Glutamatergic neuron (in vitro differentiated cells): Measurements from ENCODE around the gene OR56A5. TPM values are rescaled to one million over a fixed set of nuclear protein-coding genes. Genes with fewer than 3 reads are reported as not detected.

Experiments used
- DNase-seq: peaks from one replicate; pipeline ENCODE4 v3.0.0; 2022
- H3K27ac Mint-ChIP-seq: one replicate; pipeline ENCODE4 v1.8.0; 2020; ENCODE audit warnings: mild to moderate bottlenecking, mixed read lengths, inconsistent platforms; ENCODE audit not compliant: unreplicated experiment
- H3K27me3 Mint-ChIP-seq: one replicate; pipeline ENCODE4 v1.8.0; 2020; ENCODE audit warnings: mild to moderate bottlenecking, moderate library complexity, mixed read lengths, inconsistent platforms; ENCODE audit not compliant: unreplicated experiment
- H3K36me3 Mint-ChIP-seq: one replicate; pipeline ENCODE4 v1.8.0; 2020; ENCODE audit warnings: mild to moderate bottlenecking, mixed read lengths, inconsistent platforms; ENCODE audit not compliant: unreplicated experiment
- H3K4me1 Mint-ChIP-seq: one replicate; pipeline ENCODE4 v1.8.0; 2020; ENCODE audit warnings: mild to moderate bottlenecking, low read depth, mixed read lengths, inconsistent platforms; ENCODE audit not compliant: unreplicated experiment
- H3K4me3 Mint-ChIP-seq: one replicate; pipeline ENCODE4 v1.8.0; 2020; ENCODE audit warnings: mild to moderate bottlenecking, mixed read lengths, inconsistent platforms; ENCODE audit not compliant: unreplicated experiment
- H3K9me3 Mint-ChIP-seq: one replicate; pipeline ENCODE4 v1.8.0; 2020; ENCODE audit warnings: mild to moderate bottlenecking, moderate library complexity, mixed read lengths, inconsistent platforms; ENCODE audit not compliant: unreplicated experiment
- CTCF ChIP-seq: fragments of 200-600 bp; sonication (generic); IDR thresholded peaks from one replicate; pipeline ENCODE4 v1.5.0; 2021; ENCODE audit not compliant: partially characterized antibody, unreplicated experiment
- total RNA-seq: library from RNA; stranded (reverse); fragmentation: NEBNext Ultra II Directional; extraction: Animal tissue kit (Norgen Biotek cat#: 25700); gene quantifications from one replicate; pipeline ENCODE4 v1.2.1, GENCODE V29; 2021; ENCODE audit not compliant: unreplicated experiment

Gene OR56A5
- total RNA-seq, 1 donor from 2014 or later = not detected

DNA sequence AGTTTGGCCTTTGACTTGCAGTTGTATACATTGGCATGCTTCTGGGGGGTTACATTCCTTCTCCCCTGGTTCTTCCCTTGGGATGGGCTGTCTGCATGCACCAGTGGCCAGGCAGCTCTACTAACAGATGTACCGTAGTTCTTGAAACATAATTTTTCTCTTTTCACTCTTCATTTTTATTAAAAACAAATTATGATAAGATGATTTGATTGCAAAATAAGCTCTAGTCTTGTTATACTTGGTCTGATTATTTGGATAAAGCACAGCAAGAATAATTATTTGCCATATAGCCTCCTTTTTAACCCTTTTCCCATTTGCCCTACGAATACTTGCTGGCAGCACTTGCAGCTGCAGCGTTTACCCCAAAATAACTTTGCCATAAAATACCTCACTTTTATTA is 12.7 kb downstream of the OR56A5 start:
- H3K27ac Mint-ChIP-seq = no peak overlapping the region
- H3K9me3 Mint-ChIP-seq = no peaks in the 10 kb centered on the region
- no peaks in the 10 kb centered on the region for H3K36me3 Mint-ChIP-seq
- no peaks in the 10 kb centered on the region for H3K4me1 Mint-ChIP-seq
- H3K27me3 Mint-ChIP-seq = no peaks in the 10 kb centered on the region
- no peak for DNase-seq
- no peak overlapping the region for H3K4me3 Mint-ChIP-seq
- TF ChIP-seq CTCF = no peak

- DNase-seq = no peak
- peaks cover 2% of the 10 kb centered on the region for H3K27me3 Mint-ChIP-seq
- no peak for TF ChIP-seq CTCF
- H3K36me3 Mint-ChIP-seq = peaks cover 12% of the 10 kb centered on the region
- peaks cover 2% of the 10 kb centered on the region for H3K4me1 Mint-ChIP-seq
- H3K4me3 Mint-ChIP-seq = no peak within 1 kb of the TSS
- H3K27ac Mint-ChIP-seq = peak within 1 kb of the TSS; percentile 46
- H3K9me3 Mint-ChIP-seq = peaks cover 5% of the 10 kb centered on the region
Observed at GRCh38 chr11:5941951-5942350, 26.3 kb downstream of the OR56A5 start, which contains the start of gene OR56A3. OR56A3 (plus strand) TSS chr11:5942251; CDS start chr11:5947347, 5,096 bp downstream.

DNA sequence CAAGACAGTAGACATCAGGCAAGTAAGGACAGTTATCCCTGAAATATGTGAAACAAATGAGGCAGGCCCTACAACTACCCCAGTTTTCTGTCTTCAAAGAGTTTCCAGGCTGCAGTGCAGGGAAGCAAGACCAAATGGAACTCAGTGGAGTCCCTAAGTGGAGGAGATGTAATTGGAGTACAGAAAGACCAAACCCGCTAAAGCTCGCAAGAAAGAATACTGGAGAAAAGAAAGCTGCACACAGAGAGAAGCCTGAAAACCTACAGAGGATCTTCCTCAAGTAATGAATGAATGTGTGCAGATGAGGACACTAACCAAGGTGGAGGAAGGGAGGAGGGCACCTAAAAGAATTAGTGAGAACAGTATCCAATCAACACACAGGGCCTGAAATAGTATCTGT is 27.5 kb downstream of the OR56A5 start:
- H3K27ac Mint-ChIP-seq = no peak overlapping the region
- peaks cover 2% of the 10 kb centered on the region for H3K4me1 Mint-ChIP-seq
- peaks cover 2% of the 10 kb centered on the region for H3K27me3 Mint-ChIP-seq
- DNase-seq = no peak
- H3K36me3 Mint-ChIP-seq = peaks cover 20% of the 10 kb centered on the region
- no peak overlapping the region for H3K4me3 Mint-ChIP-seq
- TF ChIP-seq CTCF = no peak
- H3K9me3 Mint-ChIP-seq = peaks cover 5% of the 10 kb centered on the region

GRCh38 chr11:5938603-5938965 is 29.7 kb downstream of the OR56A5 start:
- Mint-ChIP-seq H3K9me3 (peaks cover 5% of the 10 kb centered on the region), H3K27ac (no peak overlapping the region), H3K4me3 (no peak overlapping the region), H3K27me3 (peaks cover 5% of the 10 kb centered on the region), H3K4me1 (peaks cover 2% of the 10 kb centered on the region), H3K36me3 (peaks cover 22% of the 10 kb centered on the region)
- no peak for DNase-seq
- no peak for TF ChIP-seq CTCF

GRCh38 chr11:5937868-5938602 is 30.3 kb downstream of the OR56A5 start:
- H3K4me1 Mint-ChIP-seq = peaks cover 2% of the 10 kb centered on the region
- H3K36me3 Mint-ChIP-seq = peaks cover 28% of the 10 kb centered on the region
- peaks cover 5% of the 10 kb centered on the region for H3K27me3 Mint-ChIP-seq
- TF ChIP-seq CTCF = no peak
- peaks cover 7% of the 10 kb centered on the region for H3K9me3 Mint-ChIP-seq
- H3K27ac Mint-ChIP-seq = no peak overlapping the region
- H3K4me3 Mint-ChIP-seq = no peak overlapping the region
- no peak for DNase-seq
